Skin of body (tissue), 2 donors: ENCODE data around the gene SLC12A4. TPM values are rescaled to one million over a fixed set of nuclear protein-coding genes. Genes with fewer than 3 reads are reported as not detected.
A peak's percentile ranks its signal among the peaks of the same experiment; 100 is the strongest.
"Not testable (repeated sequence)": the region's sequence is repeated elsewhere in the genome, so short reads cannot be mapped to it uniquely, and the experiment has no call there.

Experiments used
- DNase-seq: peaks from one replicate; lab custom pipeline; 2025; lab: John Stamatoyannopoulos, UW
- total RNA-seq: library from RNA; depleted of rRNA; stranded (reverse); fragments of >200 nt; gene quantifications from one replicate; pipeline ENCODE4 v1.2.3, GENCODE V29; 2014

SLC12A4 gene
- 38.1 TPM for total RNA-seq

- DNase-seq: peak; percentile 92
Measured at GRCh38 chr16:67968400-67969253, at the start of gene SLC12A4. SLC12A4 (minus strand) TSS chr16:67968637; CDS start chr16:67968553, 84 bp downstream.

- DNase-seq: no peak
Measured at GRCh38 chr16:68015681-68016080, 47.2 kb upstream of the SLC12A4 start, which contains the start of gene DPEP2NB. DPEP2NB (minus strand) TSS chr16:68015911; CDS start chr16:68015770, 141 bp downstream.

- DNase-seq: no peak
Measured at GRCh38 chr16:68013440-68013839, 45.0 kb upstream of the SLC12A4 start.

GRCh38 chr16:68009872-68010271 lies 41.4 kb upstream of the SLC12A4 start:
- not testable (repeated sequence) for DNase-seq

GRCh38 chr16:68009157-68009735 lies 40.8 kb upstream of the SLC12A4 start:
- no peak for DNase-seq

- no peak for DNase-seq
Measured at GRCh38 chr16:68005786-68006286, 37.4 kb upstream of the SLC12A4 start.

GRCh38 chr16:68005211-68005610 lies 36.8 kb upstream of the SLC12A4 start:
- no peak for DNase-seq

GRCh38 chr16:68003031-68003430 lies 34.6 kb upstream of the SLC12A4 start:
- DNase-seq: no peak

GRCh38 chr16:68000450-68000849 lies 32.0 kb upstream of the SLC12A4 start:
- DNase-seq: no peak

GRCh38 chr16:67999985-68000384 lies 31.5 kb upstream of the SLC12A4 start:
- DNase-seq: no peak

- DNase-seq: not testable (repeated sequence)
Measured at GRCh38 chr16:67998779-67999688, 30.6 kb upstream of the SLC12A4 start, which contains the start of gene DPEP2. DPEP2 (minus strand) TSS chr16:67999484; CDS start chr16:67993212, 6,272 bp downstream.

GRCh38 chr16:67998231-67998778 lies 29.9 kb upstream of the SLC12A4 start:
- not testable (repeated sequence) for DNase-seq

GRCh38 chr16:67996666-67997065 lies 28.2 kb upstream of the SLC12A4 start:
- no peak for DNase-seq

GRCh38 chr16:67995423-67995822 lies 27.0 kb upstream of the SLC12A4 start:
- no peak for DNase-seq

GRCh38 chr16:67994040-67994408 lies 25.6 kb upstream of the SLC12A4 start:
- not testable (repeated sequence) for DNase-seq

GRCh38 chr16:67993207-67994039 lies 25.0 kb upstream of the SLC12A4 start:
- peak; percentile 49 for DNase-seq

GRCh38 chr16:67992661-67993206 lies 24.3 kb upstream of the SLC12A4 start:
- DNase-seq: no peak

- DNase-seq: no peak
Measured at GRCh38 chr16:67990018-67990386, 21.6 kb upstream of the SLC12A4 start.

- DNase-seq: no peak
Measured at GRCh38 chr16:67989322-67990017, 21.0 kb upstream of the SLC12A4 start.
